NCI-H748 treated with DMSO at 0.1 percent for 48 hours (cell line): ENCODE data around the gene CCDC91.

Experiments
- DNase-seq: peaks from one replicate; lab custom pipeline; 2025; lab: John Stamatoyannopoulos, UW

CCDC91 gene

GRCh38 chr12:28536088-28536487 is 345.8 kb downstream of the CCDC91 start:
- no peak for DNase-seq

GRCh38 chr12:28537474-28537873 is 347.2 kb downstream of the CCDC91 start:
- DNase-seq: no peak

GRCh38 chr12:28539691-28540323 is 349.6 kb downstream of the CCDC91 start:
- DNase-seq: no peak

GRCh38 chr12:28540324-28540714 is 350.1 kb downstream of the CCDC91 start:
- no peak for DNase-seq

GRCh38 chr12:28543021-28543890 is 353.0 kb downstream of the CCDC91 start:
- DNase-seq: no peak

- DNase-seq: no peak
Observed at GRCh38 chr12:28550757-28551704, 360.8 kb downstream of the CCDC91 start.

- DNase-seq: no peak
Observed at GRCh38 chr12:28552251-28552970, 362.2 kb downstream of the CCDC91 start.

GRCh38 chr12:28555748-28556147 is 365.5 kb downstream of the CCDC91 start:
- DNase-seq: no peak

GRCh38 chr12:28558250-28558649 is 368.0 kb downstream of the CCDC91 start:
- DNase-seq: no peak

GRCh38 chr12:28563286-28563685 is 373.0 kb downstream of the CCDC91 start:
- no peak for DNase-seq

GRCh38 chr12:28563936-28564335 is 373.7 kb downstream of the CCDC91 start:
- DNase-seq: no peak

- DNase-seq: no peak
Observed at GRCh38 chr12:28568118-28568517, 377.9 kb downstream of the CCDC91 start.

GRCh38 chr12:28568704-28569103 is 378.4 kb downstream of the CCDC91 start:
- DNase-seq: no peak

- DNase-seq: no peak
Observed at GRCh38 chr12:28569698-28570411, 379.6 kb downstream of the CCDC91 start.

- DNase-seq: no peak
Observed at GRCh38 chr12:28570811-28571210, 380.6 kb downstream of the CCDC91 start.

GRCh38 chr12:28574746-28575592 is 384.7 kb downstream of the CCDC91 start:
- no peak for DNase-seq

- no peak for DNase-seq
Observed at GRCh38 chr12:28575593-28576205, 385.4 kb downstream of the CCDC91 start.

- no peak for DNase-seq
Observed at GRCh38 chr12:28578361-28578760, 388.1 kb downstream of the CCDC91 start.

GRCh38 chr12:28578833-28579252 is 388.6 kb downstream of the CCDC91 start:
- no peak for DNase-seq
